ENCODE measurements around the gene BANK1.

The BANK1 gene

DNA sequence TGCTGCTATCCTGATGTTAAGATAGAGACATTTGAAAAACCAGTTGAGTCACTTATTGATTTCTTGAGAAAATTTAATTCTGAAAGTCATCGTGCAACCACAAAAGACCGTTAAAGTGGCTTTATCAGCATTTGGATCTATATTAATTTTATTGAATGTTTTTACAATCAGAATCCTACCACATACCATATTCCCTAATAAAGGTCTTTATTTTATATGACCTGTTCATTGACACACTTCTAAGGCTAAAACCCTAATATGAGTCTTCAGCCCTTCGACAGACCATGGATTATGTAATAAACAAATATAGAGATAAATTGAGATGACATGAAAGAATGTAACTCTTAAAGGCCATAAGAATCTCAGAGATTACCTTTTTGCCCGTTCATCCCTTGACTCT is 68.1 kb downstream of the BANK1 start:
- Histone ChIP-seq H2AK5ac (ENCODE audit: low read length, severe bottlenecking) (no peak overlapping the region), H3K18ac (ENCODE audit: low read depth in 1 of 2, low read length in 2 of 2) (no peak overlapping the region), H3K4ac (ENCODE audit: low read depth in 1 of 2, low read length in 2 of 2) (no peak overlapping the region), H2BK12ac (ENCODE audit: low read length in 2 of 2) (no peak overlapping the region), H2BK5ac (ENCODE audit: low read depth, low read length, poor library complexity, severe bottlenecking) (no peak overlapping the region), H3K23ac (ENCODE audit: low read length in 2 of 2) (no peak overlapping the region), H4K91ac (ENCODE audit: low read length) (no peak overlapping the region), H3K79me1 (replicated peaks; ENCODE audit: low read length, poor library complexity, severe bottlenecking) (no peaks in the 10 kb centered on the region), H3K14ac (ENCODE audit: low read length in 2 of 2) (no peak overlapping the region), H2AFZ (ENCODE audit: low read depth, low read length) (no peak overlapping the region), H4K8ac (ENCODE audit: low read length) (no peak overlapping the region), H3K27me3 (ENCODE audit: control insufficient read depth in 1 of 2, insufficient read depth in 1 of 2, low read length in 2 of 2) (no peaks in the 10 kb centered on the region), H3K4me2 (ENCODE audit: low read length, poor library complexity, severe bottlenecking) (no peak overlapping the region), H3K9ac (ENCODE audit: low read length) (no peak overlapping the region), H3K27ac (ENCODE audit: low read length, poor library complexity, severe bottlenecking) (no peak overlapping the region), H2BK15ac (ENCODE audit: low read depth, poor library complexity, severe bottlenecking) (no peak overlapping the region), H2BK120ac (ENCODE audit: low read depth, low read length) (no peak overlapping the region), H3K9me3 (ENCODE audit: control insufficient read depth, low read length) (no peaks in the 10 kb centered on the region), H3K4me3 (ENCODE audit: insufficient read depth in 1 of 2, low read depth in 1 of 2, low read length in 2 of 2) (no peak overlapping the region), H3K4me1 (ENCODE audit: control insufficient read depth, insufficient read depth, low read depth, low read length) (no peaks in the 10 kb centered on the region), H3K36me3 (ENCODE audit: control insufficient read depth in 1 of 2, insufficient read depth in 2 of 2, low read depth in 1 of 2, low read length in 2 of 2) (no peaks in the 10 kb centered on the region)
- WGBS = 100% methylated on average over 1 of the region's 4 CpGs
- no peak for DNase-seq

DNA sequence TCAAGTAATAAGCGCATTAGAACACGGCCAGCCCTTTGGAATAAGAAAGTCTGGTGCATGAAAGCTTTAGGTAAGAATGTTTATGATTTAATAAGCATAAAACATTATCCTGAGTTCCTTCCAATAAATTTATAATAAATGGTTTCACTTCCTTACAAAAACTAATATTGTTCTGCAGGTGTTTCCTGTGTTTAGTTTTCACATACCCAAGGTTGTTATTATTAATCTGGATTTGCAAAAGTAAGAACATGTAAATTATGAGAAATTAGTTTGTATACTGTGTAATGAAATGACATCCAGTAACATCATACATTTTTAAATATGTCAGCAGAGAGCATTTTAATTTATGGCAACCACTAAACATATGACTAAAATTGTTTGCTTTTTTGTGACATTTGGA is 72.1 kb downstream of the BANK1 start:
- Histone ChIP-seq H2AK5ac (ENCODE audit: low read length, severe bottlenecking) (no peak overlapping the region), H2BK12ac (ENCODE audit: low read length in 2 of 2) (no peak overlapping the region), H3K9ac (ENCODE audit: low read length) (no peak overlapping the region), H3K79me1 (replicated peaks; ENCODE audit: low read length, poor library complexity, severe bottlenecking) (no peaks in the 10 kb centered on the region), H3K23ac (ENCODE audit: low read length in 2 of 2) (no peak overlapping the region), H3K4me1 (ENCODE audit: control insufficient read depth, insufficient read depth, low read depth, low read length) (peaks cover 1% of the 10 kb centered on the region), H3K36me3 (ENCODE audit: control insufficient read depth in 1 of 2, insufficient read depth in 2 of 2, low read depth in 1 of 2, low read length in 2 of 2) (no peaks in the 10 kb centered on the region), H3K27ac (ENCODE audit: low read length, poor library complexity, severe bottlenecking) (no peak overlapping the region), H3K4ac (ENCODE audit: low read depth in 1 of 2, low read length in 2 of 2) (no peak overlapping the region), H4K8ac (ENCODE audit: low read length) (no peak overlapping the region), H2BK15ac (ENCODE audit: low read depth, poor library complexity, severe bottlenecking) (no peak overlapping the region), H3K27me3 (ENCODE audit: control insufficient read depth in 1 of 2, insufficient read depth in 1 of 2, low read length in 2 of 2) (no peaks in the 10 kb centered on the region), H3K14ac (ENCODE audit: low read length in 2 of 2) (no peak overlapping the region), H3K4me3 (ENCODE audit: insufficient read depth in 1 of 2, low read depth in 1 of 2, low read length in 2 of 2) (no peak overlapping the region), H4K91ac (ENCODE audit: low read length) (no peak overlapping the region), H3K4me2 (ENCODE audit: low read length, poor library complexity, severe bottlenecking) (no peak overlapping the region), H2BK5ac (ENCODE audit: low read depth, low read length, poor library complexity, severe bottlenecking) (no peak overlapping the region), H3K9me3 (ENCODE audit: control insufficient read depth, low read length) (peaks cover 4% of the 10 kb centered on the region), H3K18ac (ENCODE audit: low read depth in 1 of 2, low read length in 2 of 2) (no peak overlapping the region), H2BK120ac (ENCODE audit: low read depth, low read length) (no peak overlapping the region), H2AFZ (ENCODE audit: low read depth, low read length) (no peak overlapping the region)
- WGBS = 100% methylated on average over 1 of the region's 2 CpGs
- no peak for DNase-seq

- H3K4me2 ChIP-seq (ENCODE audit: low read length, poor library complexity, severe bottlenecking) = no peak overlapping the region
- H3K79me1 ChIP-seq (replicated peaks; ENCODE audit: low read length, poor library complexity, severe bottlenecking) = no peaks in the 10 kb centered on the region
- no peak overlapping the region for H2BK5ac ChIP-seq (ENCODE audit: low read depth, low read length, poor library complexity, severe bottlenecking)
- H3K18ac ChIP-seq (ENCODE audit: low read depth in 1 of 2, low read length in 2 of 2) = no peak overlapping the region
- DNase-seq = no peak
- H3K9me3 ChIP-seq (ENCODE audit: control insufficient read depth, low read length) = peaks cover 4% of the 10 kb centered on the region
- no peak overlapping the region for H3K23ac ChIP-seq (ENCODE audit: low read length in 2 of 2)
- no peak overlapping the region for H2AK5ac ChIP-seq (ENCODE audit: low read length, severe bottlenecking)
- H3K4me3 ChIP-seq (ENCODE audit: insufficient read depth in 1 of 2, low read depth in 1 of 2, low read length in 2 of 2) = no peak overlapping the region
- H3K14ac ChIP-seq (ENCODE audit: low read length in 2 of 2) = no peak overlapping the region
- no peak overlapping the region for H2AFZ ChIP-seq (ENCODE audit: low read depth, low read length)
- H4K91ac ChIP-seq (ENCODE audit: low read length) = no peak overlapping the region
- no peaks in the 10 kb centered on the region for H3K36me3 ChIP-seq (ENCODE audit: control insufficient read depth in 1 of 2, insufficient read depth in 2 of 2, low read depth in 1 of 2, low read length in 2 of 2)
- H3K4ac ChIP-seq (ENCODE audit: low read depth in 1 of 2, low read length in 2 of 2) = no peak overlapping the region
- H4K8ac ChIP-seq (ENCODE audit: low read length) = no peak overlapping the region
- H3K4me1 ChIP-seq (ENCODE audit: control insufficient read depth, insufficient read depth, low read depth, low read length) = peaks cover 1% of the 10 kb centered on the region
- no peak overlapping the region for H3K9ac ChIP-seq (ENCODE audit: low read length)
- H3K27me3 ChIP-seq (ENCODE audit: control insufficient read depth in 1 of 2, insufficient read depth in 1 of 2, low read length in 2 of 2) = no peaks in the 10 kb centered on the region
- no peak overlapping the region for H2BK12ac ChIP-seq (ENCODE audit: low read length in 2 of 2)
- H3K27ac ChIP-seq (ENCODE audit: low read length, poor library complexity, severe bottlenecking) = no peak overlapping the region
- 100% methylated on average over 2 of the region's 2 CpGs for WGBS
- no peak overlapping the region for H2BK15ac ChIP-seq (ENCODE audit: low read depth, poor library complexity, severe bottlenecking)
- H2BK120ac ChIP-seq (ENCODE audit: low read depth, low read length) = no peak overlapping the region
These were observed 74.1 kb downstream of the BANK1 start for GRCh38 chr4:101864660-101865059.

DNA sequence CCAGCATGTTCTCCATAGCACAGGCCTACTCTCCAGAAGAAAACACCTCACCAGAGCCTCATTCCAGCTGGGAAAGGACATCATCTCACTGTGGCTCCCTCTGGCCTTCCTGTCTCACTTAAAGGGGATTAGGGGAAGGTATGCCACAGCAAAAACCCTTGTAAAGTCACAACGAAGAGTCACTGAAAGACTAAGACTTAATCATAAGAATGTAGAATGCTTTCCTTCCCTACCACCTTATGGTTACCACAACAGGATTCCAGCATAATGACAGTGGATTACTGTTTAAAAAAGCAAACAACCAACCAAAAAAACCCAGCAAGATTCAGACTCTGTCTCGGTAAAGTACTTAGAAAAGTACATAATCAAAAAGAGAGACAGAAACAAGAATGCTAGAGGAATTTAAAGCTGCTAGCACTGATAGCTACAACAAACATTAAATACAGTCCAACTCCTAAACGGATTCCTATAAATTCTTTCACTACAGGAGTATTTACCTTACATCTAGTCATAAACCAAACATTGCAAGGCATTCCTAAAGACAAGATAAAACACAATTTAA is 75.1 kb downstream of the BANK1 start:
- no peak overlapping the region for H4K8ac ChIP-seq (ENCODE audit: low read length)
- peaks cover 4% of the 10 kb centered on the region for H3K9me3 ChIP-seq (ENCODE audit: control insufficient read depth, low read length)
- no peaks in the 10 kb centered on the region for H3K79me1 ChIP-seq (replicated peaks; ENCODE audit: low read length, poor library complexity, severe bottlenecking)
- H3K14ac ChIP-seq (ENCODE audit: low read length in 2 of 2) = no peak overlapping the region
- 49% methylated on average over 3 of the region's 3 CpGs for WGBS
- peak overlapping the region; percentile 27 for H4K91ac ChIP-seq (ENCODE audit: low read length)
- no peak overlapping the region for H2AFZ ChIP-seq (ENCODE audit: low read depth, low read length)
- no peak overlapping the region for H2BK15ac ChIP-seq (ENCODE audit: low read depth, poor library complexity, severe bottlenecking)
- no peak overlapping the region for H2BK5ac ChIP-seq (ENCODE audit: low read depth, low read length, poor library complexity, severe bottlenecking)
- peaks cover 1% of the 10 kb centered on the region for H3K4me1 ChIP-seq (ENCODE audit: control insufficient read depth, insufficient read depth, low read depth, low read length)
- H2BK120ac ChIP-seq (ENCODE audit: low read depth, low read length) = peak overlapping the region; percentile 15
- no peaks in the 10 kb centered on the region for H3K36me3 ChIP-seq (ENCODE audit: control insufficient read depth in 1 of 2, insufficient read depth in 2 of 2, low read depth in 1 of 2, low read length in 2 of 2)
- no peak overlapping the region for H2AK5ac ChIP-seq (ENCODE audit: low read length, severe bottlenecking)
- H3K4ac ChIP-seq (ENCODE audit: low read depth in 1 of 2, low read length in 2 of 2) = no peak overlapping the region
- no peak overlapping the region for H3K9ac ChIP-seq (ENCODE audit: low read length)
- H2BK12ac ChIP-seq (ENCODE audit: low read length in 2 of 2) = no peak overlapping the region
- no peak overlapping the region for H3K4me2 ChIP-seq (ENCODE audit: low read length, poor library complexity, severe bottlenecking)
- peak; percentile 78 for DNase-seq
- peak overlapping the region; percentile 61 for H3K27ac ChIP-seq (ENCODE audit: low read length, poor library complexity, severe bottlenecking)
- H3K18ac ChIP-seq (ENCODE audit: low read depth in 1 of 2, low read length in 2 of 2) = no peak overlapping the region
- no peaks in the 10 kb centered on the region for H3K27me3 ChIP-seq (ENCODE audit: control insufficient read depth in 1 of 2, insufficient read depth in 1 of 2, low read length in 2 of 2)
- no peak overlapping the region for H3K4me3 ChIP-seq (ENCODE audit: insufficient read depth in 1 of 2, low read depth in 1 of 2, low read length in 2 of 2)
- H3K23ac ChIP-seq (ENCODE audit: low read length in 2 of 2) = no peak overlapping the region

Data from mesenchymal stem cell (in vitro differentiated cells and primary cell).